Measurements from ENCODE around the gene HNF4A. TPM values are rescaled to one million over a fixed set of nuclear protein-coding genes. Genes with fewer than 3 reads are reported as not detected.

HNF4A gene
- total and polyA plus RNA-seq, 5 donors from 2014 or later: not detected

DNA sequence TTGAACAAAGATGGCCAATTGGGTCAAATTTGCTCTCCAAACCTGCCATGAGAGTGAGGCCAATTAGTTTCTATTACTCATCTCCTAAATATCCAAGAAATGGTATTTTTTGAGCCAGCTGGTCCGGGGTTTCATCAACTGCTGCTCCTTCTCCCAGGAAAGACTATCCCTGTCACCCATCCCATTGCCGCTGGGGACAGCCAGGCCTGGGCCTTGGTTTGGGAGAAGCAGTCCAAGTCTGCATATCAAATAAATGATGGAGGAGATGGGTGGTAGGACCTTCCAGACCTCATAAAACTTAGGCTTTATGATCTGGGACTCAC lies 73.5 kb downstream of the HNF4A start:
- no peak overlapping the region for H3K4me3 Mint-ChIP-seq
- Histone ChIP-seq H3K9me3 (ENCODE audit: control insufficient read depth in 2 of 2, low read length in 2 of 2) (no peaks in the 10 kb centered on the region), H3K36me3 (ENCODE audit: control insufficient read depth, insufficient read depth, low read length) (no peaks in the 10 kb centered on the region), H3K27me3 (ENCODE audit: control insufficient read depth, insufficient read depth, low read length) (no peaks in the 10 kb centered on the region), H3K4me1 (ENCODE audit: control insufficient read depth, insufficient read depth, low read length, poor library complexity, severe bottlenecking) (no peaks in the 10 kb centered on the region), H3K4me3 (ENCODE audit: low read depth, low read length) (no peak overlapping the region), H3K27ac (ENCODE audit: insufficient read depth, low read length, poor library complexity, severe bottlenecking) (no peak overlapping the region)
- H3K27me3 Mint-ChIP-seq: peaks cover 5% of the 10 kb centered on the region
- peaks cover 0 to 1% (median 0%) of the 10 kb centered on the region in 7 donors for H3K9me3 Mint-ChIP-seq
- H3K36me3 Mint-ChIP-seq: no peaks in the 10 kb centered on the region
- no peak for DNase-seq
- no peak for ATAC-seq (ENCODE audit: low read depth in 2 of 2)
- no peaks in the 10 kb centered on the region for H3K4me1 Mint-ChIP-seq
- H3K27ac Mint-ChIP-seq: no peak overlapping the region

DNA sequence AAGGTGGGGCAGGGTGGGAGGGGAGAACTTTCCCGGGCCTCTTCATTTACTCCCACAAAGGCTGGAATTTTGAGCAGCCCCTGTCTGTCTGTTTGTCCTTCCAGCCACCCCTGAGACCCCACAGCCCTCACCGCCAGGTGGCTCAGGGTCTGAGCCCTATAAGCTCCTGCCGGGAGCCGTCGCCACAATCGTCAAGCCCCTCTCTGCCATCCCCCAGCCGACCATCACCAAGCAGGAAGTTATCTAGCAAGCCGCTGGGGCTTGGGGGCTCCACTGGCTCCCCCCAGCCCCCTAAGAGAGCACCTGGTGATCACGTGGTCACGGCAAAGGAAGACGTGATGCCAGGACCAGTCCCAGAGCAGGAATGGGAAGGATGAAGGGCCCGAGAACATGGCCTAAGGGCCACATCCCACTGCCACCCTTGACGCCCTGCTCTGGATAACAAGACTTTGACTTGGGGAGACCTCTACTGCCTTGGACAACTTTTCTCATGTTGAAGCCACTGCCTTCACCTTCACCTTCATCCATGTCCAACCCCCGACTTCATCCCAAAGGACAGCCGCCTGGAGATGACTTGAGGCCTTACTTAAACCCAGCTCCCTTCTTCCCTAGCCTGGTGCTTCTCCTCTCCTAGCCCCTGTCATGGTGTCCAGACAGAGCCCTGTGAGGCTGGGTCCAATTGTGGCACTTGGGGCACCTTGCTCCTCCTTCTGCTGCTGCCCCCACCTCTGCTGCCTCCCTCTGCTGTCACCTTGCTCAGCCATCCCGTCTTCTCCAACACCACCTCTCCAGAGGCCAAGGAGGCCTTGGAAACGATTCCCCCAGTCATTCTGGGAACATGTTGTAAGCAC lies 74.1 kb downstream of the HNF4A start:
- no peak for DNase-seq
- H3K9me3 ChIP-seq (ENCODE audit: control insufficient read depth in 2 of 2, low read length in 2 of 2): no peaks in the 10 kb centered on the region
- no peak overlapping the region for H3K27ac ChIP-seq (ENCODE audit: insufficient read depth, low read length, poor library complexity, severe bottlenecking)
- H3K9me3 Mint-ChIP-seq: peaks cover 0 to 1% (median 0%) of the 10 kb centered on the region in 7 donors
- no peak overlapping the region for H3K4me3 ChIP-seq (ENCODE audit: low read depth, low read length)
- ATAC-seq (ENCODE audit: low read depth in 2 of 2): no peak
- H3K27me3 ChIP-seq (ENCODE audit: control insufficient read depth, insufficient read depth, low read length): no peaks in the 10 kb centered on the region
- H3K4me3 Mint-ChIP-seq: no peak overlapping the region
- no peaks in the 10 kb centered on the region for H3K36me3 ChIP-seq (ENCODE audit: control insufficient read depth, insufficient read depth, low read length)
- H3K27me3 Mint-ChIP-seq: peaks cover 5% of the 10 kb centered on the region
- H3K4me1 ChIP-seq (ENCODE audit: control insufficient read depth, insufficient read depth, low read length, poor library complexity, severe bottlenecking): no peaks in the 10 kb centered on the region
- H3K36me3 Mint-ChIP-seq: no peaks in the 10 kb centered on the region
- no peak overlapping the region for H3K27ac Mint-ChIP-seq
- no peaks in the 10 kb centered on the region for H3K4me1 Mint-ChIP-seq

DNA sequence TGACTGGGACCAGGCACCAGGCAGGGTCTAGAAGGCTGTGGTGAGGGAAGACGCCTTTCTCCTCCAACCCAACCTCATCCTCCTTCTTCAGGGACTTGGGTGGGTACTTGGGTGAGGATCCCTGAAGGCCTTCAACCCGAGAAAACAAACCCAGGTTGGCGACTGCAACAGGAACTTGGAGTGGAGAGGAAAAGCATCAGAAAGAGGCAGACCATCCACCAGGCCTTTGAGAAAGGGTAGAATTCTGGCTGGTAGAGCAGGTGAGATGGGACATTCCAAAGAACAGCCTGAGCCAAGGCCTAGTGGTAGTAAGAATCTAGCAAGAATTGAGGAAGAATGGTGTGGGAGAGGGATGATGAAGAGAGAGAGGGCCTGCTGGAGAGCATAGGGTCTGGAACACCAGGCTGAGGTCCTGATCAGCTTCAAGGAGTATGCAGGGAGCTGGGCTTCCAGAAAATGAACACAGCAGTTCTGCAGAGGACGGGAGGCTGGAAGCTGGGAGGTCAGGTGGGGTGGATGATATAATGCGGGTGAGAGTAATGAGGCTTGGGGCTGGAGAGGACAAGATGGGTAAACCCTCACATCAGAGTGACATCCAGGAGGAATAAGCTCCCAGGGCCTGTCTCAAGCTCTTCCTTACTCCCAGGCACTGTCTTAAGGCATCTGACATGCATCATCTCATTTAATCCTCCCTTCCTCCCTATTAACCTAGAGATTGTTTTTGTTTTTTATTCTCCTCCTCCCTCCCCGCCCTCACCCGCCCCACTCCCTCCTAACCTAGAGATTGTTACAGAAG lies 75.0 kb downstream of the HNF4A start:
- no peak overlapping the region for H3K27ac ChIP-seq (ENCODE audit: insufficient read depth, low read length, poor library complexity, severe bottlenecking)
- Mint-ChIP-seq H3K4me1 (no peaks in the 10 kb centered on the region), H3K36me3 (no peaks in the 10 kb centered on the region), H3K9me3 (peaks cover 0 to 1% (median 0%) of the 10 kb centered on the region in 7 donors), H3K4me3 (no peak overlapping the region), H3K27ac (no peak overlapping the region), H3K27me3 (peaks cover 5% of the 10 kb centered on the region)
- H3K36me3 ChIP-seq (ENCODE audit: control insufficient read depth, insufficient read depth, low read length): no peaks in the 10 kb centered on the region
- no peaks in the 10 kb centered on the region for H3K27me3 ChIP-seq (ENCODE audit: control insufficient read depth, insufficient read depth, low read length)
- H3K4me3 ChIP-seq (ENCODE audit: low read depth, low read length): no peak overlapping the region
- no peaks in the 10 kb centered on the region for H3K9me3 ChIP-seq (ENCODE audit: control insufficient read depth in 2 of 2, low read length in 2 of 2)
- DNase-seq: no peak
- no peaks in the 10 kb centered on the region for H3K4me1 ChIP-seq (ENCODE audit: control insufficient read depth, insufficient read depth, low read length, poor library complexity, severe bottlenecking)
- no peak for ATAC-seq (ENCODE audit: low read depth in 2 of 2)

DNA sequence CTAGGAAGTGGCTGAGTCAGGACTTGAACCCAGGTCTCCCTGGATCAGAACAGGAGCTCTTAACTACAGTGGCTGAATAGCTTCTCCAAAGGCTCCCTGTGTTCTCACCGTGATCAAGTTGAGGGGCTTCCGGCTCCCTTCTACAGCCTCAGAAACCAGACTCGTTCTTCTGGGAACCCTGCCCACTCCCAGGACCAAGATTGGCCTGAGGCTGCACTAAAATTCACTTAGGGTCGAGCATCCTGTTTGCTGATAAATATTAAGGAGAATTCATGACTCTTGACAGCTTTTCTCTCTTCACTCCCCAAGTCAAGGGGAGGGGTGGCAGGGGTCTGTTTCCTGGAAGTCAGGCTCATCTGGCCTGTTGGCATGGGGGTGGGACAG lies 75.6 kb downstream of the HNF4A start:
- H3K27ac ChIP-seq (ENCODE audit: insufficient read depth, low read length, poor library complexity, severe bottlenecking): no peak overlapping the region
- Mint-ChIP-seq H3K4me1 (no peaks in the 10 kb centered on the region), H3K27me3 (peaks cover 5% of the 10 kb centered on the region), H3K9me3 (peaks cover 0 to 1% (median 0%) of the 10 kb centered on the region in 7 donors), H3K36me3 (no peaks in the 10 kb centered on the region), H3K27ac (no peak overlapping the region), H3K4me3 (no peak overlapping the region)
- H3K4me3 ChIP-seq (ENCODE audit: low read depth, low read length): no peak overlapping the region
- H3K27me3 ChIP-seq (ENCODE audit: control insufficient read depth, insufficient read depth, low read length): no peaks in the 10 kb centered on the region
- H3K9me3 ChIP-seq (ENCODE audit: control insufficient read depth in 2 of 2, low read length in 2 of 2): no peaks in the 10 kb centered on the region
- ATAC-seq (ENCODE audit: low read depth in 2 of 2) (no peak), DNase-seq (no peak)
- H3K4me1 ChIP-seq (ENCODE audit: control insufficient read depth, insufficient read depth, low read length, poor library complexity, severe bottlenecking): no peaks in the 10 kb centered on the region
- no peaks in the 10 kb centered on the region for H3K36me3 ChIP-seq (ENCODE audit: control insufficient read depth, insufficient read depth, low read length)

DNA sequence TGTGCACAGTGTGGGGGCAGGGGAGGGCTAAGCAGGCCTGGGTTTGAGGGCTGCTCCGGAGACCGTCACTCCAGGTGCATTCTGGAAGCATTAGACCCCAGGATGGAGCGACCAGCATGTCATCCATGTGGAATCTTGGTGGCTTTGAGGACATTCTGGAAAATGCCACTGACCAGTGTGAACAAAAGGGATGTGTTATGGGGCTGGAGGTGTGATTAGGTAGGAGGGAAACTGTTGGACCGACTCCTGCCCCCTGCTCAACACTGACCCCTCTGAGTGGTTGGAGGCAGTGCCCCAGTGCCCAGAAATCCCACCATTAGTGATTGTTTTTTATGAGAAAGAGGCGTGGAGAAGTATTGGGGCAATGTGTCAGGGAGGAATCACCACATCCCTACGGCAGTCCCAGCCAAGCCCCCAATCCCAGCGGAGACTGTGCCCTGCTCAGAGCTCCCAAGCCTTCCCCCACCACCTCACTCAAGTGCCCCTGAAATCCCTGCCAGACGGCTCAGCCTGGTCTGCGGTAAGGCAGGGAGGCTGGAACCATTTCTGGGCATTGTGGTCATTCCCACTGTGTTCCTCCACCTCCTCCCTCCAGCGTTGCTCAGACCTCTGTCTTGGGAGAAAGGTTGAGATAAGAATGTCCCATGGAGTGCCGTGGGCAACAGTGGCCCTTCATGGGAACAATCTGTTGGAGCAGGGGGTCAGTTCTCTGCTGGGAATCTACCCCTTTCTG lies 76.2 kb downstream of the HNF4A start:
- H3K27ac Mint-ChIP-seq: no peak overlapping the region
- ATAC-seq (ENCODE audit: low read depth in 2 of 2): no peak
- no peaks in the 10 kb centered on the region for H3K27me3 ChIP-seq (ENCODE audit: control insufficient read depth, insufficient read depth, low read length)
- H3K27ac ChIP-seq (ENCODE audit: insufficient read depth, low read length, poor library complexity, severe bottlenecking): no peak overlapping the region
- no peak overlapping the region for H3K4me3 Mint-ChIP-seq
- no peaks in the 10 kb centered on the region for H3K4me1 Mint-ChIP-seq
- no peaks in the 10 kb centered on the region for H3K36me3 Mint-ChIP-seq
- H3K4me1 ChIP-seq (ENCODE audit: control insufficient read depth, insufficient read depth, low read length, poor library complexity, severe bottlenecking): no peaks in the 10 kb centered on the region
- no peaks in the 10 kb centered on the region for H3K36me3 ChIP-seq (ENCODE audit: control insufficient read depth, insufficient read depth, low read length)
- no peak overlapping the region for H3K4me3 ChIP-seq (ENCODE audit: low read depth, low read length)
- DNase-seq: no peak
- H3K9me3 Mint-ChIP-seq: peaks cover 0 to 1% (median 0%) of the 10 kb centered on the region in 7 donors
- H3K9me3 ChIP-seq (ENCODE audit: control insufficient read depth in 2 of 2, low read length in 2 of 2): no peaks in the 10 kb centered on the region
- peaks cover 5% of the 10 kb centered on the region for H3K27me3 Mint-ChIP-seq

DNA sequence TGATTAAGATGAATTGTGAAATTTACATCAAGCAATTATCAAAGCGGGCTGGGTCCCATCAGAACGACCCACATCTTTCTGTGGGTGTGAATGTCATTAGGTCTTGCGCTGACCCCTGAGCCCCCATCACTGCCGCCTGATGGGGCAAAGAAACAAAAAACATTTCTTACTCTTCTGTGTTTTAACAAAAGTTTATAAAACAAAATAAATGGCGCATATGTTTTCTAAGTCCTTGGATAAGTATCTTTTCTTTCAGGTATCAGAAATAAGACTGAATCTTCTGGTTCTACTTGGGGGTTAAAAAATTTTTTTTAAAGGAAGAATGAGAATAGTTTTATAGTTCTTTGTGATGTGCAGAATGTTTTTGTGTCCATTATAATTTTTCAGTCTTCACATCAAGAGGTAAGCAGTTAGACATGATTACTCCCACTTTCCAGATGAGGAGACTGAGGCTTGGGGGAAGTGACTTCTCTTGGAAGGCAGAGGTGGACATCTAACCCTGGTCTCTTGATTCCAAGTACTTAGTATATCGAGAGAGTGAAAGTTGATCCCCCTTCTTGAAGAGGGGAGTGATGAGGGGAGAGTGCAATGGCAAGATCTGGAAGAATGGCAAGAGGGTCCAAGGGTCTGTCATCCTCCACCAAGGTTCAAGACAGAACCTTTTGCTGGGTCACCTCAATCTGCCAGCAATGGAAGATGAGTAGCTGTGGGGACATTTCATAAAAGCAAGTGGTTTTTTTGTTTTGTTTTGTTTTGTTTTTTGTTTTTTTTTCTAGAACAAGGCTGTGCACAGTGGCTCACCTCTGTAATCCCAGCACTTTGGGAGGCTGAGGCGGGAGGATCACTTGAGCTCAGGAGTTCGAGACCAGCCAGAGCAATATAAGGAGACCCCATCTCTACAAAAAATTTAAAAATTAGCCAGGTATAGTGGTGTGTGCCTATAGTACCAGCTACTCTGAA lies 77.4 kb downstream of the HNF4A start:
- Histone ChIP-seq H3K4me3 (ENCODE audit: low read depth, low read length) (no peak overlapping the region), H3K4me1 (ENCODE audit: control insufficient read depth, insufficient read depth, low read length, poor library complexity, severe bottlenecking) (no peaks in the 10 kb centered on the region), H3K27me3 (ENCODE audit: control insufficient read depth, insufficient read depth, low read length) (no peaks in the 10 kb centered on the region), H3K36me3 (ENCODE audit: control insufficient read depth, insufficient read depth, low read length) (no peaks in the 10 kb centered on the region), H3K27ac (ENCODE audit: insufficient read depth, low read length, poor library complexity, severe bottlenecking) (no peak overlapping the region), H3K9me3 (ENCODE audit: control insufficient read depth in 2 of 2, low read length in 2 of 2) (no peaks in the 10 kb centered on the region)
- H3K36me3 Mint-ChIP-seq: no peaks in the 10 kb centered on the region
- no peak overlapping the region for H3K27ac Mint-ChIP-seq
- peaks cover 0 to 1% (median 0%) of the 10 kb centered on the region in 7 donors for H3K9me3 Mint-ChIP-seq
- peaks cover 5% of the 10 kb centered on the region for H3K27me3 Mint-ChIP-seq
- H3K4me1 Mint-ChIP-seq: no peaks in the 10 kb centered on the region
- no peak for DNase-seq
- ATAC-seq (ENCODE audit: low read depth in 2 of 2): no peak
- H3K4me3 Mint-ChIP-seq: no peak overlapping the region
